Tibial artery (tissue), 4 donors: ENCODE results near the gene FBLN5.

ENCODE experiments used
- DNase-seq, 2 donors: peaks; one replicate each; pipeline ENCODE4 v3.0.0-alpha.2; 2019
- H3K27ac ChIP-seq, 2 donors: fragments of 200-600 bp; sonication (generic) in 1 of 2; 1 replicate in 1 of 2; 2 replicates in 1 of 2; pipeline ENCODE4 v1.5.1; 2018 to 2019; ENCODE audit warnings: mild to moderate bottlenecking in 1 of 2
- H3K27me3 ChIP-seq, 2 donors: fragments of 200-600 bp; sonication (generic) in 1 of 2; one replicate each; pipeline versions ENCODE4 v1.5.1 to v1.6.0; 2016 to 2019
- H3K36me3 ChIP-seq, 3 donors: fragments of 200-600 bp; sonication (generic) in 2 of 3; one replicate each; pipeline ENCODE4 v1.5.1; 2016 to 2019; ENCODE audit warnings: mild to moderate bottlenecking in 2 of 3
- H3K4me1 ChIP-seq, 4 donors: fragments of 200-600 bp; sonication (generic) in 2 of 4; 1 replicate in 3 of 4; 2 replicates in 1 of 4; pipeline ENCODE4 v1.5.1; 2016 to 2019
- H3K4me3 ChIP-seq, 2 donors: fragments of 200-600 bp; sonication (generic) in 1 of 2; 1 replicate in 1 of 2; 2 replicates in 1 of 2; pipeline ENCODE4 v1.5.1; 2018 to 2019; ENCODE audit warnings: mild to moderate bottlenecking in 2 of 2
- H3K9me3 ChIP-seq, 3 donors: fragments of 200-600 bp; sonication (generic) in 1 of 3; one replicate each; pipeline ENCODE4 v1.5.1; 2016 to 2019
- intact Hi-C: fragments of 100-400 bp; cut with DNase I; formaldehyde crosslinking; loops from one replicate; pipeline ENCODE4 v1.15.0; 2023; ENCODE audit warnings: low total_unique reads
- TF ChIP-seq, protein P1 (sequence below), 2 experiments: fragments of 200-600 bp in 1 of 2; fragments of 450-650 bp in 1 of 2; IDR thresholded peaks; one replicate each; pipeline ENCODE4 v1.5.1; 2017 to 2019; ENCODE audit warnings: antibody characterized with exemption in 2 of 2, mild to moderate bottlenecking in 1 of 2, moderate library complexity in 1 of 2

FBLN5 gene

DNA sequence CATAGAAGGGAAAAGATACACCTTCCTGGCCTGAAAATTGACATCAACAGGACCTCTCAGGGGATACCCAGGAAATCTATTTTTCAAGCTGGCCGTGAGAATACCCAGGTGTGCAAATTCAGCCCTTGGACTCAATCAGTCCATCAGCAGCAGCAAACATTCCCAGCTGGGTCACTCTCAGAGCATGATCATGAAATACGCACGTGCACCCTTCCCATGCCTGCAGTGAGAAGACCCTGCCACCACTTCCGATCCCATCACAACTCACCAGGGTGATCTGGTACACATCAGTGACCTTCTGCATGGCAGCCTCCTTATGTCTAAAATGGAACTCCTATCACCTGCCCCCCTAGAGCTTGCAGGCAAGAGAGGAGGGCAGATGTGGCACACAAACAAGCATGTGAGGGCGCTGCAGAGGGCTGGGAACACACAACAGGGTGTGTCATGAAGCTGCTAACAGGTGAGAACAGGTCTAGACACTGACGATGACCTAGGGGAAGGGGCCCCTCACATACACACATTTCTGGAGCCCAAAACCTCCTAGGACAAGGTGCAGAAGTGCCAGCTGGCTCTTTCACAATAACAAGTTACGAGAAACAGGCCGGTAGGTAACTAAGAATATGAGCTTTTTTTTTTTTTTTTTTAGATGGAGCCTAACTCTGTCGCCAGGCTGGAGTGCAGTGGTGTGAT, 42.4 kb downstream of the FBLN5 start:
- TF ChIP-seq, protein P1, sequence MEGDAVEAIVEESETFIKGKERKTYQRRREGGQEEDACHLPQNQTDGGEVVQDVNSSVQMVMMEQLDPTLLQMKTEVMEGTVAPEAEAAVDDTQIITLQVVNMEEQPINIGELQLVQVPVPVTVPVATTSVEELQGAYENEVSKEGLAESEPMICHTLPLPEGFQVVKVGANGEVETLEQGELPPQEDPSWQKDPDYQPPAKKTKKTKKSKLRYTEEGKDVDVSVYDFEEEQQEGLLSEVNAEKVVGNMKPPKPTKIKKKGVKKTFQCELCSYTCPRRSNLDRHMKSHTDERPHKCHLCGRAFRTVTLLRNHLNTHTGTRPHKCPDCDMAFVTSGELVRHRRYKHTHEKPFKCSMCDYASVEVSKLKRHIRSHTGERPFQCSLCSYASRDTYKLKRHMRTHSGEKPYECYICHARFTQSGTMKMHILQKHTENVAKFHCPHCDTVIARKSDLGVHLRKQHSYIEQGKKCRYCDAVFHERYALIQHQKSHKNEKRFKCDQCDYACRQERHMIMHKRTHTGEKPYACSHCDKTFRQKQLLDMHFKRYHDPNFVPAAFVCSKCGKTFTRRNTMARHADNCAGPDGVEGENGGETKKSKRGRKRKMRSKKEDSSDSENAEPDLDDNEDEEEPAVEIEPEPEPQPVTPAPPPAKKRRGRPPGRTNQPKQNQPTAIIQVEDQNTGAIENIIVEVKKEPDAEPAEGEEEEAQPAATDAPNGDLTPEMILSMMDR (IDR thresholded peaks at IDR 0.05): no peak
- H3K4me3 ChIP-seq: no peak overlapping the region
- no peak for DNase-seq
- peaks cover 0 to 54% (median 41%) of the 10 kb centered on the region in 4 donors for H3K4me1 ChIP-seq
- H3K36me3 ChIP-seq: no peaks in the 10 kb centered on the region
- intact Hi-C loops: no loop called here
- H3K27ac ChIP-seq: peak overlapping the region; percentile 69 to 89
- no peaks in the 10 kb centered on the region for H3K9me3 ChIP-seq
- no peaks in the 10 kb centered on the region for H3K27me3 ChIP-seq

DNA sequence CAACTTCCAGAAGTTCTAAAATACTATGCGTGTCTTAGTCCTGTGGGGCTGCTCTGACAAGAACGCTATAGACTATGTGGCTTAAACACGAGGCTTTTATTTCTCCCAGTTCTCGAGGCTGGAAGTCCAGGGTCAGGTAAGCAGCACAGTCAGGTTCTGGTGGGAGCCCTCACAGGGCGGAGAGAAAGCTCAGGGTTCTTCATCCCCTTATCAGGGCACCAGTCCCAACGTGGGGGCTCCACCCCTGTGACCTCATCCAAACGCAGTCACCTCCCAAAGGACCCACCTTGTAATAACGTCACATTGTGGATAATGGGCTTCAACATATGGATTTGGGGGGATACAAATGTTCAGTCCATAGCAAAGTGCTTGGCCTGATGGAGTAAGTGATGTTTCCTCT, 43.0 kb downstream of the FBLN5 start:
- intact Hi-C loops: no loop called here
- H3K4me1 ChIP-seq: peaks cover 0 to 60% (median 47%) of the 10 kb centered on the region in 4 donors

DNA sequence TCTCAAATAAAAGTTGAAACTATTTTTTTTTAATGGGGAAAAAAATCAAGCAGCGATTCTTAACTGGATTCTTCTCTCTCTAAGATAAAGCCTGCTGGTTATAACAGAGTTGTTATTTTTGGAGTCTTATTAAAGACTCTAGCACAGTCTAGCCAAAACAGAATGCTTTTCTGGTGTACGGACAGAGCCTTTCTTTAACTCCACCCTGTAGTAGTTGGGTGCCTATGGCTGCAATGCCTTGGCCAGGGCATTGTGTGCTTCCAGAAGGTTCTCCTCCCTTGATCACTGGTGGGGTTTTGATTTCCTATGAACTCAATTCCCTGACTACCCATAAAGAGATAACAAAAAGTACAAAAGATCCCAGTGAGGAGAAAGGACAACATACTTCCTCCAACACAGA, 44.4 kb downstream of the FBLN5 start:
- intact Hi-C loops: no loop called here
- peak overlapping the region; percentile 69 to 89 for H3K27ac ChIP-seq
- DNase-seq: no peak
- H3K4me3 ChIP-seq: no peak overlapping the region
- H3K4me1 ChIP-seq: peaks cover 0 to 74% (median 59%) of the 10 kb centered on the region in 4 donors
- H3K36me3 ChIP-seq: no peaks in the 10 kb centered on the region
- H3K9me3 ChIP-seq: no peaks in the 10 kb centered on the region
- TF ChIP-seq, protein P1 (IDR thresholded peaks at IDR 0.05): no peak
- H3K27me3 ChIP-seq: no peaks in the 10 kb centered on the region

More for the DNA sequence above, 43.0 kb downstream of the FBLN5 start:
- H3K27ac ChIP-seq: peak overlapping the region; percentile 69 to 89
- no peak for DNase-seq
- H3K27me3 ChIP-seq: no peaks in the 10 kb centered on the region
- no peak overlapping the region for H3K4me3 ChIP-seq
- H3K36me3 ChIP-seq: no peaks in the 10 kb centered on the region
- H3K9me3 ChIP-seq: no peaks in the 10 kb centered on the region
- TF ChIP-seq, protein P1 (IDR thresholded peaks at IDR 0.05): no peak

DNA sequence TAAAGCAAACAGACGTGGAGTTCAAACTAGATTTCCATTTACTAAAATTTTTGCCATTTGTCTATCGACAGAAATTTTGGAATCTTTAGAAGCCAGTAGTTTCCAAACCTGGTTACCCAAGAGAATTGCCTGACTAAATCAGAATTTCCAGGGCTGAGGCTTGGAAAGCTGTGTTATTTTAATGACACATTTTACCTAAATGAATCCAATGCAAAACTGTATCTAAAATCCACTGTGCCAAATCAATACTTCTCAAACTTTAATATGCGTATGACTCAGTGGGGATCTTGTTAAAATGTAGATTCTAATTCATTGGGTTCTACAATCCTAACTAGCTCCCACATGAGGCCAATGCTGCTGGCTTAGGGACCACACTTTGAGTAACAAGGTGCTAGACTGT, 45.2 kb downstream of the FBLN5 start:
- TF ChIP-seq, protein P1 (IDR thresholded peaks at IDR 0.05): no peak

DNA sequence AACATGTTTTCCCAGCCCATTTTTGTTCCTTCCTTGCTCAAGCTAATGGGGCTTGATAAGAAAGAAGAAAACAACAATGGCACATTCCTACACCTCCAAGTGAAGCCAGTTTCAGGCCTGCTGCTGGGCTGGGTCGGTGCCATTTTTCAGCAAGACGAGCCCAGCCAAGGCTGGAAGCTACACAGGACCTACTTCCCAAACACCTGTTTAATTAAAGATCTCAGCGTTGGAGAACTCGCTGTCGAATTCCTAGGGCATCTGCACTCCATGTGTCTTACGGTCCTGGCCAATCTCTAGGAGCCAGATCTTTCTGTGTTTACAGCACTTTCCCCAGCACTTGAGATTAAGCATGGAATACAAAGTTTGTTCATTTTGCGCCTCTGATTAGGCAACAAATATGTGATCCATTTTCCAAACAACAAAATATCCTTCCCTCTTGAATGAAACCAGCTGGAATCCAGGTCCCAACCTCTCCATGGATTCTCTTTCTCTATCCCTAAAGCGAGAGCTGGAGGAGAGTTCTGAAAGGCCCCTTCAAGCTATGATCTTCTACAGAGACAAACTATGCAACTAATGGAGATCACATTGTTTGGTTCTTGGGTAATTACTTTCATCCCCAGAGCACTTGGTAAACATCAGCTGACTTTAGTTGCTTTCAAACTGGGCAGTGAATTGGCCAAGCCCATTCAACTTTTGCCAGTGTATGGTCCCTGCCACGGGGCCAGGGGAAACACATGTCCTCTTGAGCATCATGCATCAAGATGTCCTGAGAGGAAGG, 45.9 kb downstream of the FBLN5 start:
- H3K27ac ChIP-seq: peak overlapping the region; percentile 69 to 89
- H3K4me3 ChIP-seq: no peak overlapping the region
- intact Hi-C loops: no loop called here
- TF ChIP-seq, protein P1 (IDR thresholded peaks at IDR 0.05): no peak
- H3K9me3 ChIP-seq: no peaks in the 10 kb centered on the region
- no peak for DNase-seq
- H3K36me3 ChIP-seq: no peaks in the 10 kb centered on the region
- H3K27me3 ChIP-seq: no peaks in the 10 kb centered on the region
- peaks cover 0 to 88% (median 72%) of the 10 kb centered on the region in 4 donors for H3K4me1 ChIP-seq

More for the DNA sequence above, 45.2 kb downstream of the FBLN5 start:
- Histone ChIP-seq H3K4me1 (peaks cover 0 to 81% (median 65%) of the 10 kb centered on the region in 4 donors), H3K27ac (peak overlapping the region; percentile 69 to 89), H3K4me3 (no peak overlapping the region), H3K36me3 (no peaks in the 10 kb centered on the region), H3K27me3 (no peaks in the 10 kb centered on the region), H3K9me3 (no peaks in the 10 kb centered on the region)
- DNase-seq: no peak
- intact Hi-C loops: no loop called here
